Measurements from ENCODE around the gene SIRPA. TPM values are rescaled to one million over a fixed set of nuclear protein-coding genes. Genes with fewer than 3 reads are reported as not detected.

Gene SIRPA
- total and polyA plus RNA-seq, 3 donors from 2014 or later: 18.4 to 25.7 (median 21.0) TPM

DNA sequence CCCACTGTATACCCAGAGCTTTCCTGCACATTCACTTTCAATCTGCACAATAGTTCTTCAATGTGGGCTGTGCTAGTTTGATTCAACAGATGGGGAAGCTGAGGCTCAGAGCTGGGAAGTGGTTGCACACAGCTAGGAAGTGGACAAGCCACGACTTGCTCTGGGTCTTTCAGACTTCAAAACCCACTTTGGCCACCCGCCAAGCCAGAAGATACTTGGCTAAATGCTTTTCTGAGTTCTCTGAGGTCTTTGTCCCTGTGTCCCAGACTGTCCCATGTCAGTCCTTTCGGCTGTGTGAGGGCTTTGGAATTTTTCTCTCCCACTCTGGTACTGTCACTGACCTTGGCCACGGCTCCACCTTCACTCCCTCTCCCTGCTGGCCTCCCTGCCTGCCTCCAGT is 88.1 kb downstream of the SIRPA start:
- WGBS, 2 donors: 45 to 63% methylated on average over 4 of the region's 4 CpGs
- Histone ChIP-seq H3K27me3 (no peaks in the 10 kb centered on the region), H3K36me3 (ENCODE audit: low read depth, missing control alignments) (no peaks in the 10 kb centered on the region), H3K9me3 (no peaks in the 10 kb centered on the region), H3K27ac (no peak overlapping the region), H3K4me1 (no peaks in the 10 kb centered on the region), H3K4me3 (no peak overlapping the region)
- DNase-seq: no peak
- intact Hi-C loops (cut with DNase I; ENCODE audit: low total_unique reads): no loop called here
- TF ChIP-seq, protein P1, sequence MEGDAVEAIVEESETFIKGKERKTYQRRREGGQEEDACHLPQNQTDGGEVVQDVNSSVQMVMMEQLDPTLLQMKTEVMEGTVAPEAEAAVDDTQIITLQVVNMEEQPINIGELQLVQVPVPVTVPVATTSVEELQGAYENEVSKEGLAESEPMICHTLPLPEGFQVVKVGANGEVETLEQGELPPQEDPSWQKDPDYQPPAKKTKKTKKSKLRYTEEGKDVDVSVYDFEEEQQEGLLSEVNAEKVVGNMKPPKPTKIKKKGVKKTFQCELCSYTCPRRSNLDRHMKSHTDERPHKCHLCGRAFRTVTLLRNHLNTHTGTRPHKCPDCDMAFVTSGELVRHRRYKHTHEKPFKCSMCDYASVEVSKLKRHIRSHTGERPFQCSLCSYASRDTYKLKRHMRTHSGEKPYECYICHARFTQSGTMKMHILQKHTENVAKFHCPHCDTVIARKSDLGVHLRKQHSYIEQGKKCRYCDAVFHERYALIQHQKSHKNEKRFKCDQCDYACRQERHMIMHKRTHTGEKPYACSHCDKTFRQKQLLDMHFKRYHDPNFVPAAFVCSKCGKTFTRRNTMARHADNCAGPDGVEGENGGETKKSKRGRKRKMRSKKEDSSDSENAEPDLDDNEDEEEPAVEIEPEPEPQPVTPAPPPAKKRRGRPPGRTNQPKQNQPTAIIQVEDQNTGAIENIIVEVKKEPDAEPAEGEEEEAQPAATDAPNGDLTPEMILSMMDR (IDR thresholded peaks at IDR 0.05): no peak
- no peak for TF ChIP-seq POLR2A (IDR thresholded peaks at IDR 0.05)

DNA sequence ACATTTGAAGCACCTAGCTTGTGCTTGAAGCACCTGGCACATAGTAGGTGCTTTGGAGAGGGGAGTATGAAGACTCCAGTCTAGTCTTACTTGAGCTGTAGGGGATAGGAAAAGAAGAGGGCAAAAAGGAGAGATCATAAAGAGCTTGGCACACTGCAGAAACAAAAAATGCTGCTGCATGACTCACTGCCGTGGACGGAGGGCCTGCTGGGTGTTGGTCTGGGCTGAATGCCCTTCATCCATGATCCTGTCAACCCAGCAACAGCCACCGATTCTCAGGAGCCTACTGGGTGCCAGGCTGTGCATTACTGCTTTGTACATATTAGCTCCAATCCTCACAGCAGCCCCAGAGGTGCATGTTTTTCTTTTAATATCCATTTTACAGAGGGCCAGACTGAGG is 92.6 kb downstream of the SIRPA start:
- intact Hi-C loops (cut with DNase I; ENCODE audit: low total_unique reads): no loop called here
- H3K9me3 ChIP-seq: no peaks in the 10 kb centered on the region
- H3K4me1 ChIP-seq: no peaks in the 10 kb centered on the region
- no peak overlapping the region for H3K27ac ChIP-seq
- WGBS, 2 donors: 71 to 73% methylated on average over 3 of the region's 3 CpGs
- TF ChIP-seq, protein P1 (IDR thresholded peaks at IDR 0.05): no peak
- TF ChIP-seq POLR2A (IDR thresholded peaks at IDR 0.05): no peak
- no peak overlapping the region for H3K4me3 ChIP-seq
- H3K27me3 ChIP-seq: no peaks in the 10 kb centered on the region
- no peaks in the 10 kb centered on the region for H3K36me3 ChIP-seq (ENCODE audit: low read depth, missing control alignments)
- no peak for DNase-seq

Other genes starting within 250 kb of the SIRPA start
- 1 to 10 TPM; 1.1 to 3.4 TPM for gene SIRPG, start 237.6 kb upstream of the SIRPA start, total RNA-seq
- gene SIRPG, start 237.6 kb upstream of the SIRPA start, polyA plus RNA-seq (ENCODE audit: insufficient read depth, low read depth, low replicate concordance): 13.9 TPM
- gene PDYN, start 98.7 kb downstream of the SIRPA start, total RNA-seq: 1 to 10 TPM; 1.6 to 4.2 TPM
- 5.2 TPM for gene PDYN, start 98.7 kb downstream of the SIRPA start, polyA plus RNA-seq (ENCODE audit: insufficient read depth, low read depth, low replicate concordance)
- gene STK35, start 206.4 kb downstream of the SIRPA start, total RNA-seq: 10 to 100 TPM; 73.0 to 82.8 TPM
- 46.3 TPM for gene STK35, start 206.4 kb downstream of the SIRPA start, polyA plus RNA-seq (ENCODE audit: insufficient read depth, low read depth, low replicate concordance)